ENCODE measurements around the gene CELF4. TPM values are rescaled to one million over a fixed set of nuclear protein-coding genes. Genes with fewer than 3 reads are reported as not detected.

Gene CELF4
- total and polyA plus RNA-seq, 10 of the 15 experiments (the other 5 are each of a cell fraction or from before 2014, with no cell fraction given), result 0.03 to 0.32 TPM; not detected in 8

DNA sequence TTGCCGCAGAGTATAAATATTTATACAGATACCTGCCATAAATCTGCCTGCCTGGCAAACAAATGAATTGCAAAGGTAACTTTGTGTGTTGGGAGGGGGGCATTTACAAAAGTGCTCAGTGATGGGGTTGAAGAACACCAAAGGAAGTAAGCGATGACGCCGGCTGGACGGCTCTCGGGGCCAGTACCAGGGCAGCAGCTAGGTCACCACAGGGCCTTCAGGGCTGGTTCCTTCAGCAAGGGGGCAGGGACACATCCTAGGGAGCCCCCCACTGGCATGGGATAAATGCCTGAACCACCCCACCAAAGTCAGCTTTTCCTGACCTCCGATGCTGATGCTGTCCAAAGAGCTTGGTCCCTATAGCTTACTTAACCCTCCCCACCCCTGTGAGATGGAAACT lies 190.4 kb downstream of the CELF4 start:
- ChIA-PET RAD21 (ENCODE audit: unreplicated experiment) (no interaction called here), SMC1A (ENCODE audit: uncharacterized antibody, unreplicated experiment) (no interaction called here), CTCF (no interaction called here), POLR2A (no interaction called here)
- no peaks in the 10 kb centered on the region for H3K79me2 ChIP-seq (ENCODE audit: control insufficient read depth, insufficient read depth, low read length)
- no peak for FAIRE-seq
- 65% methylated on average over 7 of the region's 7 CpGs for WGBS (ENCODE audit: insufficient coverage, insufficient replicate concordance, low lambda C conversion rate, missing lambda C conversion rate)
- H2AFZ ChIP-seq (ENCODE audit: control insufficient read depth, low read depth, low read length), result no peak overlapping the region
- H3K4me1 ChIP-seq (ENCODE audit: control insufficient read depth, insufficient read depth, low read length), result no peaks in the 10 kb centered on the region
- H3K4me2 ChIP-seq (ENCODE audit: control insufficient read depth, insufficient read depth), result no peak overlapping the region
- H3K9ac ChIP-seq (ENCODE audit: control insufficient read depth, insufficient read depth, low read length), result no peak overlapping the region
- ATAC-seq, result no peak
- DNase-seq (ENCODE audit: low read depth, low spot score), result no peak
- BruUV-seq (replicated peaks), result no TSS peak
- intact Hi-C loops (cut with micrococcal nuclease; ENCODE audit: unreplicated experiment) (no loop called here), in situ Hi-C loops (cut with MboI) (no loop called here)
- H3K9me3 ChIP-seq (replicated peaks; ENCODE audit: control insufficient read depth, insufficient read depth, low read length), result no peaks in the 10 kb centered on the region
- H3K27me3 ChIP-seq (replicated peaks in 1 of 2; ENCODE audit: control insufficient read depth in 2 of 2, insufficient read depth in 2 of 2, low read length in 1 of 2), result peaks cover 0 to 1% of the 10 kb centered on the region in 2 experiments; a peak in 2 of 4 replicates
- H3K4me3 ChIP-seq, result no peak overlapping the region
- TF ChIP-seq NR2F1 (conservative IDR thresholded peaks at IDR 0.05) (no peak), YY1 (IDR thresholded peaks at IDR 0.05; ENCODE audit: low read depth, low read length) (no peak), CHD2 (IDR thresholded peaks at IDR 0.05; ENCODE audit: borderline replicate concordance, low read depth, low read length) (no peak), POLR2AphosphoS5 (IDR thresholded peaks at IDR 0.05; ENCODE audit: low read length) (no peak), KAT2A (conservative IDR thresholded peaks at IDR 0.05; ENCODE audit: control insufficient read depth, low read depth, low read length) (no peak), CBX5 (IDR thresholded peaks at IDR 0.05; ENCODE audit: low read depth) (no peak), NR2C1 (IDR thresholded peaks at IDR 0.05) (no peak), IKZF1 (conservative IDR thresholded peaks at IDR 0.05) (no peak), RB1 (IDR thresholded peaks at IDR 0.05; ENCODE audit: borderline replicate concordance) (no peak), JUND (IDR thresholded peaks at IDR 0.05; ENCODE audit: low read depth, low read length) (no peak), TARDBP (IDR thresholded peaks at IDR 0.05; ENCODE audit: borderline replicate concordance) (no peak), HDAC6 (IDR thresholded peaks at IDR 0.05; ENCODE audit: unreplicated experiment) (no peak), SMC3 (IDR thresholded peaks at IDR 0.05; ENCODE audit: borderline replicate concordance, low read length) (no peak)
- TF ChIP-seq, protein P1, sequence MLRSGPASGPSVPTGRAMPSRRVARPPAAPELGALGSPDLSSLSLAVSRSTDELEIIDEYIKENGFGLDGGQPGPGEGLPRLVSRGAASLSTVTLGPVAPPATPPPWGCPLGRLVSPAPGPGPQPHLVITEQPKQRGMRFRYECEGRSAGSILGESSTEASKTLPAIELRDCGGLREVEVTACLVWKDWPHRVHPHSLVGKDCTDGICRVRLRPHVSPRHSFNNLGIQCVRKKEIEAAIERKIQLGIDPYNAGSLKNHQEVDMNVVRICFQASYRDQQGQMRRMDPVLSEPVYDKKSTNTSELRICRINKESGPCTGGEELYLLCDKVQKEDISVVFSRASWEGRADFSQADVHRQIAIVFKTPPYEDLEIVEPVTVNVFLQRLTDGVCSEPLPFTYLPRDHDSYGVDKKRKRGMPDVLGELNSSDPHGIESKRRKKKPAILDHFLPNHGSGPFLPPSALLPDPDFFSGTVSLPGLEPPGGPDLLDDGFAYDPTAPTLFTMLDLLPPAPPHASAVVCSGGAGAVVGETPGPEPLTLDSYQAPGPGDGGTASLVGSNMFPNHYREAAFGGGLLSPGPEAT (IDR thresholded peaks at IDR 0.05; ENCODE audit: low read depth), result no peak
- no peak overlapping the region for H3K27ac ChIP-seq (ENCODE audit: control insufficient read depth, insufficient read depth)
- H3K36me3 ChIP-seq (ENCODE audit: control insufficient read depth in 2 of 2, insufficient read depth in 2 of 2, low read length in 1 of 2), result no peaks in the 10 kb centered on the region
- H4K20me1 ChIP-seq (ENCODE audit: control insufficient read depth, insufficient read depth), result no peaks in the 10 kb centered on the region

All from GM12878 (cell line).